IMR-90 (cell line): ENCODE measurements around the gene CAPN2.

Source experiments
- BHLHE40 ChIP-seq: fragments of 150-350 bp; IDR thresholded peaks from 2 replicates; pipeline ENCODE4 v1.6.1; 2016; ENCODE audit warnings: mild to moderate bottlenecking, low read depth, low read length
- CEBPB ChIP-seq: IDR thresholded peaks from 2 replicates; pipeline ENCODE4 v1.6.1; 2012; ENCODE audit warnings: low read depth, low read length, improper control_type of control experiment
- CHD1 ChIP-seq: IDR thresholded peaks from 2 replicates; pipeline ENCODE4 v1.6.1; 2012; ENCODE audit warnings: low read depth, low read length, improper control_type of control experiment
- FOS ChIP-seq: fragments of 150-350 bp; IDR thresholded peaks from 2 replicates; pipeline ENCODE4 v1.6.1; 2016; ENCODE audit warnings: low read depth, low read length
- MAFK ChIP-seq: IDR thresholded peaks from 2 replicates; pipeline ENCODE4 v1.6.1; 2012; ENCODE audit warnings: low read depth, low read length, improper control_type of control experiment
- MAZ ChIP-seq: IDR thresholded peaks from 2 replicates; pipeline ENCODE4 v1.6.1; 2012; ENCODE audit warnings: low read depth, mild to moderate bottlenecking, low read length, improper control_type of control experiment, moderate library complexity, borderline replicate concordance
- MXI1 ChIP-seq: IDR thresholded peaks from 2 replicates; pipeline ENCODE4 v1.6.1; 2012; ENCODE audit warnings: low read depth, mild to moderate bottlenecking, low read length, moderate library complexity, borderline replicate concordance
- POLR2A ChIP-seq: IDR thresholded peaks from 2 replicates; pipeline ENCODE4 v1.6.1; 2012; ENCODE audit warnings: mild to moderate bottlenecking, low read depth, low read length
- RAD21 ChIP-seq: IDR thresholded peaks from 2 replicates; pipeline ENCODE4 v1.6.1; 2012; ENCODE audit warnings: low read length, improper control_type of control experiment
- RCOR1 ChIP-seq: IDR thresholded peaks from 2 replicates; pipeline ENCODE4 v1.6.1; 2012; ENCODE audit warnings: mild to moderate bottlenecking, low read length, improper control_type of control experiment; ENCODE audit not compliant: insufficient replicate concordance
- RFX5 ChIP-seq: IDR thresholded peaks from 2 replicates; pipeline ENCODE4 v1.8.0; 2012; ENCODE audit warnings: low read depth, mild to moderate bottlenecking, low read length, moderate library complexity
- SMC3 ChIP-seq: fragments of 150-350 bp; IDR thresholded peaks from 2 replicates; pipeline ENCODE4 v1.6.1; 2016; ENCODE audit warnings: low read depth, mild to moderate bottlenecking, antibody characterized with exemption, low read length, moderate library complexity
- TF ChIP-seq, protein P1 (sequence below): fragments of 150-350 bp; IDR thresholded peaks from 2 replicates; pipeline ENCODE4 v1.6.1; 2017; ENCODE audit warnings: mild to moderate bottlenecking, antibody characterized with exemption, low read length, low read depth
- TF ChIP-seq, protein P2 (sequence below): conservative IDR thresholded peaks from 2 replicates; pipeline ENCODE4 v1.5.1; 2012; ENCODE audit warnings: mild to moderate bottlenecking, low read depth, low read length, improper control_type of control experiment

DNA sequence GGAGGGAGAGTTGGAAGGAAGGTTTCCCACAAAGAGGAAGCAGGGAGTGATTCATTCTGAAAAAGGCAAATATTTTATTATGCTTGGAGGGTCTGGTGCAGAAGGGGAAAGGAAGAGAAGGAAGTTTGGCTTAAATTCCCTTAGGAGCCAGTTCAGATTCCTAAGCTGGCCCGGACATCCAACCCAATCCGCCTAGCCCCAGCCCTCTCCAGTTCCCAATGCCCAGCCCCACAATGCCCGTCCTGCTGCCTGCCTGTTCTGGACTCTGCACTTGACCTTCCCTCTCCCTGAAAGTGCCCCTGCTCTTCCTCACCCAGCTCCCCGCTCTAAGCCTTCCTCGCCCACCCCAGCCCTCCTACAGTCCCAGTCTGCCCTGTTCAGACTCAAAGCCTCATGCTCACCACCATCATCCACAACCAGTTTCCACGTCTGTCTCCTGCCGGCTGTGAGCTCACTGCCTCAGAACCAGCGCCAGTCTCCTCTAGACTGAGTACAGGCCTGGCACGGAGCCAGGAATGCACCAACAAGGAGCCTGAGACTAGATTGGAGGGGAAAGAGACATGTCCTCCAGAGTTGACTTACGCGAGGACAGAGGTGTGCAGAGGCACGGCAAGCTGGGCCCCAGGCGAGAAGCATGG is 18.9 kb downstream of the CAPN2 start:
- TF ChIP-seq, protein P1, sequence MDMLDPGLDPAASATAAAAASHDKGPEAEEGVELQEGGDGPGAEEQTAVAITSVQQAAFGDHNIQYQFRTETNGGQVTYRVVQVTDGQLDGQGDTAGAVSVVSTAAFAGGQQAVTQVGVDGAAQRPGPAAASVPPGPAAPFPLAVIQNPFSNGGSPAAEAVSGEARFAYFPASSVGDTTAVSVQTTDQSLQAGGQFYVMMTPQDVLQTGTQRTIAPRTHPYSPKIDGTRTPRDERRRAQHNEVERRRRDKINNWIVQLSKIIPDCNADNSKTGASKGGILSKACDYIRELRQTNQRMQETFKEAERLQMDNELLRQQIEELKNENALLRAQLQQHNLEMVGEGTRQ = no peak
- TF ChIP-seq, protein P2, sequence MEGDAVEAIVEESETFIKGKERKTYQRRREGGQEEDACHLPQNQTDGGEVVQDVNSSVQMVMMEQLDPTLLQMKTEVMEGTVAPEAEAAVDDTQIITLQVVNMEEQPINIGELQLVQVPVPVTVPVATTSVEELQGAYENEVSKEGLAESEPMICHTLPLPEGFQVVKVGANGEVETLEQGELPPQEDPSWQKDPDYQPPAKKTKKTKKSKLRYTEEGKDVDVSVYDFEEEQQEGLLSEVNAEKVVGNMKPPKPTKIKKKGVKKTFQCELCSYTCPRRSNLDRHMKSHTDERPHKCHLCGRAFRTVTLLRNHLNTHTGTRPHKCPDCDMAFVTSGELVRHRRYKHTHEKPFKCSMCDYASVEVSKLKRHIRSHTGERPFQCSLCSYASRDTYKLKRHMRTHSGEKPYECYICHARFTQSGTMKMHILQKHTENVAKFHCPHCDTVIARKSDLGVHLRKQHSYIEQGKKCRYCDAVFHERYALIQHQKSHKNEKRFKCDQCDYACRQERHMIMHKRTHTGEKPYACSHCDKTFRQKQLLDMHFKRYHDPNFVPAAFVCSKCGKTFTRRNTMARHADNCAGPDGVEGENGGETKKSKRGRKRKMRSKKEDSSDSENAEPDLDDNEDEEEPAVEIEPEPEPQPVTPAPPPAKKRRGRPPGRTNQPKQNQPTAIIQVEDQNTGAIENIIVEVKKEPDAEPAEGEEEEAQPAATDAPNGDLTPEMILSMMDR = no peak
- no peak for TF ChIP-seq RFX5
- TF ChIP-seq CEBPB = no peak
- TF ChIP-seq POLR2A = 0 out of 2 replicates have a peak, but pooled peaks have one; percentile 33
- no peak for TF ChIP-seq MAFK
- TF ChIP-seq MAZ = 0 out of 2 replicates have a peak, but pooled peaks have one; percentile 13
- 0 out of 2 replicates have a peak, but pooled peaks have one; percentile 23 for TF ChIP-seq MXI1
- no peak for TF ChIP-seq BHLHE40
- no peak for TF ChIP-seq RCOR1
- no peak for TF ChIP-seq SMC3
- no peak for TF ChIP-seq FOS
- no peak for TF ChIP-seq RAD21
- TF ChIP-seq CHD1 = no peak
